ENCODE measurements around the gene SDK2.

The SDK2 gene

DNA sequence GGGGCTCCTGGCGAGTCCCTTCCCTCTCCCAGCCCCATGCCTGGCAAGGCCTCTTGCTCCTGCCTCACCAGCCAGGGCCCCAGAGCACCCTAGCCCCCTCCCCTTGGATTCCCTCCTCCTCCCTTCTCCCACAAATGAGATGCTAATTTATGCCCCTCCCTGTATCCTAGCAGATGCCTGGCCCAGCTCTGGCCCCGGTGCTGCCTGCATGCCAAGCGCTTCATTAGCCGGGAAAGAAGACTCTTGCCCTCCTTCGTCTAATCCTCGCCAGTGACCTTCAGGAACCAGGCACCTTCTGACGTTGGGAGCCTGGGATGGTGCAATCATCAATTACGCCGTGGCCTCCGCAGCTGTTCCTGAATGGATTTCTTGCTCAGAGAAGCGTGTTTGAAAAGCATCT is 127.8 kb downstream of the SDK2 start:
- H3K4me3 ChIP-seq (ENCODE audit: low read depth, low read length) = no peak overlapping the region
- TF ChIP-seq, protein P1, sequence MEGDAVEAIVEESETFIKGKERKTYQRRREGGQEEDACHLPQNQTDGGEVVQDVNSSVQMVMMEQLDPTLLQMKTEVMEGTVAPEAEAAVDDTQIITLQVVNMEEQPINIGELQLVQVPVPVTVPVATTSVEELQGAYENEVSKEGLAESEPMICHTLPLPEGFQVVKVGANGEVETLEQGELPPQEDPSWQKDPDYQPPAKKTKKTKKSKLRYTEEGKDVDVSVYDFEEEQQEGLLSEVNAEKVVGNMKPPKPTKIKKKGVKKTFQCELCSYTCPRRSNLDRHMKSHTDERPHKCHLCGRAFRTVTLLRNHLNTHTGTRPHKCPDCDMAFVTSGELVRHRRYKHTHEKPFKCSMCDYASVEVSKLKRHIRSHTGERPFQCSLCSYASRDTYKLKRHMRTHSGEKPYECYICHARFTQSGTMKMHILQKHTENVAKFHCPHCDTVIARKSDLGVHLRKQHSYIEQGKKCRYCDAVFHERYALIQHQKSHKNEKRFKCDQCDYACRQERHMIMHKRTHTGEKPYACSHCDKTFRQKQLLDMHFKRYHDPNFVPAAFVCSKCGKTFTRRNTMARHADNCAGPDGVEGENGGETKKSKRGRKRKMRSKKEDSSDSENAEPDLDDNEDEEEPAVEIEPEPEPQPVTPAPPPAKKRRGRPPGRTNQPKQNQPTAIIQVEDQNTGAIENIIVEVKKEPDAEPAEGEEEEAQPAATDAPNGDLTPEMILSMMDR (IDR thresholded peaks at IDR 0.05; ENCODE audit: borderline replicate concordance, insufficient read depth, low read depth, low read length) = no peak

DNA sequence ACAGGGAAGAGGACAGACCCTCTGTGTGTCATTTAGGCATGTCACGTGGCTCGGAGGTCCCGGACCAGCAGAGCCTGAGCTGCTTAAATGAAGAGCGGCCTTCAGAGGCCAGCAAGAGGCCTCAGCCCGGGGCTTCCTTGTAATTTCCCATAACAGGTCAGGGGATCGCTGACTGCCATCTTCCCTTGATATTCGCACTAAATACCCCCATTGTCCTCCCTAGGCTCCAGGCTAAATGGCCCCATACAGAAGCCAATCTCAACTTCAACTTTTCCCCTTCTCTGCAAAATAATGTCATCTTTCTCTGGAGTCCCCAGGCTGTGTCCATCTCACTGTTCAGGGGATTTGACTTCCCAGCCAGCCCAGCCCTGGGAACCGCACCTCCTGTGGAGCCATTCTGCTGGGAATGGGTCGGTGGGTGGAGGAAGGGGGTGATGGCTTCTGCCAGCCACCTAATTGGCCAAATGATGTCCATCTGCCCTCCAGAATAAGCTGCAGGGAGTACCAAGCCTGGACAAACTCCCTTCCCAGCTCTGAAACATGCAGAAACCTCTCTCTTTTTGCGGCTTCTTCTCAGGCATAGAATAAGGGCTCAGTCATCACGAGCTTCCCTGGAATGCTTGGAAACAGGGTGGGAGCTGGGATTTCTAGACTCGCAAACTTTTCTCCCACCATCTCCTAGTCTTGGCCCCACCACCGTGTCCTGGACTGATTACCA is 129.9 kb downstream of the SDK2 start:
- H3K4me3 ChIP-seq (ENCODE audit: low read depth, low read length) = no peak overlapping the region
- TF ChIP-seq, protein P1 (IDR thresholded peaks at IDR 0.05; ENCODE audit: borderline replicate concordance, insufficient read depth, low read depth, low read length) = no peak

DNA sequence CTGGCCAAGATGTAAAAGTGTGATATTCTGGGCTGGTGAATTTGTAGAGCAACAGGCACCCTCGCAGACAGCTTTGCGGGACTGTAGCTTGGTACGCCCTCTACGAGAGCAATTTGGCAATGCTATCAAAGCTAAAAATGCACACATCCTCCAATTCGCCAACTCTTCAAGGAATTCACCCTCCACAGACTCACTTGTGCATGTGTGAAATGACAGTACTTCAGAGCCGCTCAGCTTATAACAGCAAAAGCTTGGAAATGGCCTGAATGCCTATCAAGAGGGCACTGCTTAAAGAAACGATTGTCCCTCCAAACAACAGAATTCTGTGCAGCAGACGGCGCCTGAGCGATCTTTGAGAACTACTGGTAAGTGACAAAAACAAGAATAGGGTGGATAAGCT is 130.8 kb downstream of the SDK2 start:
- TF ChIP-seq, protein P1 (IDR thresholded peaks at IDR 0.05; ENCODE audit: borderline replicate concordance, insufficient read depth, low read depth, low read length) = no peak
- H3K4me3 ChIP-seq (ENCODE audit: low read depth, low read length) = no peak overlapping the region

DNA sequence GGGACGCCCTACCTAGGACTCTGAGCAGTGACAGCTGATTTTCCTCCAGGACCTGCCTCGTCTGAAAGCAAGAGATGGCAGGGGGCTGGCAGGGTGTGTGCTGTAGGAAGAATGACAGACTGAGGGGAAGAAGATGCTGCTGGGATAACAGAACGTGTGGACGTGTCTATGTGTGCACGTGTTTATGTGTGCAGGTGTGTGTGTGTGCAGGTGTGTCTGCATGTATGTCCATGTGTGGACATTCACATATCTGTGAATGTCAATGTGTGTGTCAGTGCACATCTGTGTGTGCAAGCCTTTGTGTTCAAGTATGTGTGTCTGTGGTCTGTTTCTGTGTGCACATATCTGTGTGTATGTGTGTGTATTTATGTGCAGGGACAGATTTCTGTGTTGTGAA is 132.5 kb downstream of the SDK2 start:
- no peak overlapping the region for H3K4me3 ChIP-seq (ENCODE audit: low read depth, low read length)
- TF ChIP-seq, protein P1 (IDR thresholded peaks at IDR 0.05; ENCODE audit: borderline replicate concordance, insufficient read depth, low read depth, low read length) = no peak

DNA sequence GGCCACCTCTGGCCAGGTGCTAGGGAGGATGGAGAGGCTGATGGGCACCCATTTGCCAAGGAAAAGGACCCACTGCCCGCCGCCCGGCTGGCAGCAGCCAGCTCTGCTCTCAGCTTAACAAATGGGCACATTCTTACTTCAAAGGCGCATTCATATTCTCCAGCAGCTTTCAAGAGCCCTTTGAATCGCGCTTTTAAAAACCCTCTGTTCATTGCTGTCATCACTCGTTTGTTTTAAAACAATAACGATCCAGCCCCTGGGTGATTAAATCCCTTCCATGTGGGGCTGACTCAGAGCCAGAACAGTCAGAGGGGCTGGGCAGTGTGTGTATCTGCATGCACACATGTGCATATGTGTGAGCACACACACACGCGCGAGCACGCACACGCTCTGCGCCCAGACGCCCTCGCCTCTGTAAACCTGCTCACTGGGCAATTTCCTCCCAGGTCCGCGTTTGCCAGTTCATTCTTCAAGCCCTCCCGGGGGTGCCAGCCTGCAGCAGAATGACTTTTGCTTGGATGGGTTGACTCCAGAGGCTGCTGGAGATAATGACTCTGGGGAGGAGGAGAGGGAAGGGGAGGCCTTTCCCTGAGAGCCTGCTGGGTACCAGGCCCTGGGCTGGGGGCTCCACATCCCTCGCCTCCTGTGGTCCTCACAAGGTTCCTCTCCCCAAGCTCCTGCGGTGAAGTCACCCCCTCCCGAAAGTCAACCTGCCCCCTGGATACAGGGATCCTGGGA is 133.1 kb downstream of the SDK2 start:
- H3K4me3 ChIP-seq (ENCODE audit: low read depth, low read length) = no peak overlapping the region
- TF ChIP-seq, protein P1 (IDR thresholded peaks at IDR 0.05; ENCODE audit: borderline replicate concordance, insufficient read depth, low read depth, low read length) = no peak

DNA sequence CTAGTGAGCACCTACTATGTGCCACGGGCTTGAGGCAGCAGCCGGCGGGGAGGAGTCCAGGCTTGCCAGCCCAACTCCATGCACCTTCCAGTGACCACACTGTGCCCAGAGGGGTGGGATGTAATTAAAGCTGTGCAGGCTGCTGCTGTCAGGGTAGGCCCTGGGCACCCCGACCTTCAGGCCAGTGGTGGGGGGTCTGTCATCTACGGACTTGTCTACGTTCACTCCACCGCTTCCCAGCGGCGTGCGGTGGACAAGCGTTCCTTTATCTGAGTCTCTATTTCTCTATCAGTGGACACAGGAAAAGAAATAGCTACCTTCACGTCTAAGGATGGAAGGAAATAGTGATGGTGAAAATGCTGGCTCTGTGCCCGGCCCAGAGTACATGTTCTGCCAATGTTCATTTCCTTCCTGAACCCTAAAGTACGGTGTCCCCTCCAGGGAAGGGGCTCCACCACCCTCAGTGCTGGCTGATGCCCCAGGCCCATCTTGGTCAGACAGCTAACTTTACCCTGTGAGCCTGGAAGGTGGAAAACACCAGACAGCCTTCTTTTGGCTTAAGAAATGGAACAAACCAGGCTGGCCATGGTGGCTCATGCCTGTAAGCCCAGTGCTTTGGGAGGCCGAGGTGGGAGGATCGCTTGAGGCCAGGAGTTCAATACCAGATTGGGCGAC is 135.2 kb downstream of the SDK2 start:
- H3K4me3 ChIP-seq (ENCODE audit: low read depth, low read length) = no peak overlapping the region
- TF ChIP-seq, protein P1 (IDR thresholded peaks at IDR 0.05; ENCODE audit: borderline replicate concordance, insufficient read depth, low read depth, low read length) = no peak

Data from GM12875 (cell line).